Measurements from ENCODE around the gene CAPZA1. TPM values are rescaled to one million over a fixed set of nuclear protein-coding genes. Genes with fewer than 3 reads are reported as not detected.

Gene CAPZA1
- total RNA-seq, 2 experiments from 2014 or later, result 234 TPM

- Histone ChIP-seq H3K79me2 (ENCODE audit: insufficient read depth, low read depth, low read length) (peaks cover 100% of the 10 kb centered on the region), H3K4me3 (ENCODE audit: low read depth, low read length, poor library complexity, severe bottlenecking) (no peak overlapping the region), H3K9me3 (ENCODE audit: low read length) (no peaks in the 10 kb centered on the region), H3K27ac (ENCODE audit: low read depth, low read length, poor library complexity, severe bottlenecking) (no peak overlapping the region), H3K9me2 (ENCODE audit: insufficient read depth, low read length) (no peaks in the 10 kb centered on the region), H2AFZ (ENCODE audit: low read length) (no peak overlapping the region), H3K4me1 (ENCODE audit: insufficient read depth, low read length, poor library complexity, severe bottlenecking) (peaks cover 54% of the 10 kb centered on the region), H3K4me2 (ENCODE audit: low read length) (no peak overlapping the region), H3K36me3 (ENCODE audit: insufficient read depth, low read length) (peaks cover 64% of the 10 kb centered on the region), H4K20me1 (ENCODE audit: insufficient read depth, low read length) (peaks cover 63% of the 10 kb centered on the region)
- BruUV-seq (replicated peaks), result no TSS peak
- ChIA-PET CTCF (ENCODE audit: unreplicated experiment) (no interaction called here), POLR2A (interaction anchor here (0.6 to 1.7 kb wide), 3 partner anchors 9 to 174 kb away, joined by 3 to 5 read pairs (median 3); no protein-coding TSS in a partner anchor)
- no peak for DNase-seq (ENCODE audit: low spot score)
- TF ChIP-seq CTCF (conservative IDR thresholded peaks at IDR 0.05; ENCODE audit: low read length), result no peak
- no peak for TF ChIP-seq EZH2phosphoT487 (IDR thresholded peaks at IDR 0.05; ENCODE audit: borderline replicate concordance, low read depth, low read length)
- intact Hi-C loops (cut with micrococcal nuclease; ENCODE audit: unreplicated experiment), result loop anchor here (10.0 kb wide), 1 partner anchor 329 kb away; the partner anchor contains the start of gene SLC16A1
Observed at GRCh38 chr1:112626193-112626592, 6.6 kb downstream of the CAPZA1 start.

GRCh38 chr1:112626887-112627286 lies 7.3 kb downstream of the CAPZA1 start:
- CTCF ChIA-PET (ENCODE audit: unreplicated experiment), result no interaction called here

More at GRCh38 chr1:112626887-112627286, 7.3 kb downstream of the CAPZA1 start:
- no peak for DNase-seq (ENCODE audit: low spot score)
- Histone ChIP-seq H3K4me1 (ENCODE audit: insufficient read depth, low read length, poor library complexity, severe bottlenecking) (peaks cover 54% of the 10 kb centered on the region), H3K4me3 (ENCODE audit: low read depth, low read length, poor library complexity, severe bottlenecking) (no peak overlapping the region), H4K20me1 (ENCODE audit: insufficient read depth, low read length) (peaks cover 64% of the 10 kb centered on the region), H3K9me2 (ENCODE audit: insufficient read depth, low read length) (no peaks in the 10 kb centered on the region), H3K4me2 (ENCODE audit: low read length) (no peak overlapping the region), H2AFZ (ENCODE audit: low read length) (no peak overlapping the region), H3K27ac (ENCODE audit: low read depth, low read length, poor library complexity, severe bottlenecking) (no peak overlapping the region), H3K79me2 (ENCODE audit: insufficient read depth, low read depth, low read length) (peaks cover 100% of the 10 kb centered on the region), H3K9me3 (ENCODE audit: low read length) (no peaks in the 10 kb centered on the region), H3K36me3 (ENCODE audit: insufficient read depth, low read length) (peaks cover 71% of the 10 kb centered on the region)
- TF ChIP-seq CTCF (conservative IDR thresholded peaks at IDR 0.05; ENCODE audit: low read length) (no peak), EZH2phosphoT487 (IDR thresholded peaks at IDR 0.05; ENCODE audit: borderline replicate concordance, low read depth, low read length) (no peak)
- intact Hi-C loops (cut with micrococcal nuclease; ENCODE audit: unreplicated experiment), result loop anchor here (10.0 kb wide), 1 partner anchor 328 kb away; the partner anchor contains the start of gene SLC16A1
- no TSS peak for BruUV-seq (replicated peaks)
- POLR2A ChIA-PET, result no interaction called here

Data from OCI-LY7 (cell line).